OCI-LY7 (cell line): ENCODE data around the gene LRRC40. TPM values are rescaled to one million over a fixed set of nuclear protein-coding genes. Genes with fewer than 3 reads are reported as not detected.
A peak's percentile ranks its signal among the peaks of the same experiment; 100 is the strongest.

ENCODE experiments used
- BruUV-seq: library from RNA; stranded (reverse); fragments of 400-500 nt; replicated peaks from 2 replicates; lab custom pipeline; 2021; lab: Mats Ljungman, UMichigan
- CTCF ChIA-PET: fragments of 300-600 bp; sonication (Branson Sonifier 250); formaldehyde crosslinking; loops from one replicate; lab custom pipeline; 2022; ENCODE audit warnings: antibody characterized with exemption; ENCODE audit not compliant: unreplicated experiment; lab: Charles Lee
- POLR2A ChIA-PET: fragments of 300-600 bp; sonication (Branson Sonifier 250); formaldehyde crosslinking; loops from one replicate; lab custom pipeline; 2022; ENCODE audit warnings: antibody characterized with exemption; lab: Charles Lee
- DNase-seq: peaks from one replicate; pipeline ENCODE4 v3.0.0-alpha.2; 2015; ENCODE audit warnings: low spot score
- H2AFZ ChIP-seq: fragments of 200-600 bp; sonication (generic), shearing (Covaris generic); 2 replicates; pipeline ENCODE4 v1.6.1; 2014; ENCODE audit warnings: mild to moderate bottlenecking, antibody characterized with exemption, low read length, moderate library complexity
- H3K27ac ChIP-seq: fragments of 200-600 bp; sonication (generic); 2 replicates; pipeline ENCODE4 v1.5.1; 2014; ENCODE audit warnings: mixed run types, low read depth, mild to moderate bottlenecking, moderate library complexity, low read length, inconsistent platforms; ENCODE audit not compliant: poor library complexity, severe bottlenecking
- H3K36me3 ChIP-seq: fragments of 200-600 bp; sonication (generic); 2 replicates; pipeline ENCODE4 v1.6.1; 2014; ENCODE audit warnings: mild to moderate bottlenecking, antibody characterized with exemption, low read length, moderate library complexity, mixed read lengths; ENCODE audit not compliant: insufficient read depth
- H3K4me1 ChIP-seq: fragments of 200-600 bp; sonication (generic); 2 replicates; pipeline ENCODE4 v1.5.1; 2014; ENCODE audit warnings: mild to moderate bottlenecking, low read length; ENCODE audit not compliant: insufficient read depth, poor library complexity, severe bottlenecking
- H3K4me2 ChIP-seq: fragments of 200-600 bp; sonication (generic); 2 replicates; pipeline ENCODE4 v1.6.1; 2014; ENCODE audit warnings: mild to moderate bottlenecking, low read length
- H3K4me3 ChIP-seq: fragments of 200-600 bp; sonication (generic); 2 replicates; pipeline ENCODE4 v1.5.1; 2014; ENCODE audit warnings: mild to moderate bottlenecking, low read depth, low read length; ENCODE audit not compliant: poor library complexity, severe bottlenecking
- H3K79me2 ChIP-seq: fragments of 200-600 bp; sonication (generic); 2 replicates; pipeline ENCODE4 v1.6.1; 2016; ENCODE audit warnings: low read depth, mild to moderate bottlenecking, low read length, moderate library complexity, mixed read lengths; ENCODE audit not compliant: insufficient read depth
- H3K9me2 ChIP-seq: fragments of 200-600 bp; sonication (generic); 2 replicates; pipeline ENCODE4 v1.6.1; 2016; ENCODE audit warnings: mild to moderate bottlenecking, low read length, mixed read lengths; ENCODE audit not compliant: insufficient read depth
- H3K9me3 ChIP-seq: fragments of 200-600 bp; sonication (generic); 2 replicates; pipeline ENCODE4 v1.6.1; 2014; ENCODE audit warnings: mild to moderate bottlenecking, mixed run types, low read length, mixed read lengths
- H4K20me1 ChIP-seq: fragments of 200-600 bp; sonication (generic); 2 replicates; pipeline ENCODE4 v1.6.1; 2014; ENCODE audit warnings: mild to moderate bottlenecking, antibody characterized with exemption, low read length, moderate library complexity, mixed read lengths; ENCODE audit not compliant: insufficient read depth
- EZH2phosphoT487 ChIP-seq: fragments of 200-600 bp; sonication (generic); IDR thresholded peaks from 2 replicates; pipeline ENCODE4 v1.6.1; 2018; ENCODE audit warnings: low read depth, borderline replicate concordance, mild to moderate bottlenecking, mixed run types, antibody characterized with exemption, low read length, moderate library complexity, mixed read lengths
- intact Hi-C: fragments of 100-400 bp; cut with micrococcal nuclease; formaldehyde crosslinking; loops from one replicate; pipeline ENCODE4 v1.10.0; 2022; ENCODE audit not compliant: unreplicated experiment
- total RNA-seq, 2 experiments: library from RNA; depleted of rRNA in 1 of 2; stranded (reverse); fragments of >200 nt in 1 of 2; shearing (Covaris generic) in 1 of 2; gene quantifications; 2 replicates each; pipeline ENCODE4 v1.2.3, GENCODE V29; 2014 to 2022
- TF ChIP-seq, protein P1 (sequence below): fragments of 200-600 bp; sonication (generic); conservative IDR thresholded peaks from 2 replicates; pipeline ENCODE4 v1.5.1; 2014; ENCODE audit warnings: mild to moderate bottlenecking, antibody characterized with exemption, low read length, moderate library complexity, mixed read lengths

LRRC40 gene
- total RNA-seq, 2 experiments from 2014 or later = 20.3 to 22.0 TPM

- H3K9me2 ChIP-seq = no peaks in the 10 kb centered on the region
- DNase-seq = no peak
- no peaks in the 10 kb centered on the region for H3K9me3 ChIP-seq
- H2AFZ ChIP-seq = peak overlapping the region; percentile 87; the same call in 1 of the 2 replicates
- H3K27ac ChIP-seq = peak overlapping the region; percentile 92
- ChIA-PET CTCF (interaction anchor here (1.0 kb wide), 2 partner anchors 15 to 190 kb away, joined by 3 read pairs; partner anchors contain the start of gene CTH), POLR2A (interaction anchor here (0.7 to 5.1 kb wide), 12 partner anchors 8 to 190 kb away, joined by 3 to 92 read pairs (median 3); partner anchors contain the start of genes CTH and LRRC40)
- peaks cover 24% of the 10 kb centered on the region for H4K20me1 ChIP-seq
- H3K4me3 ChIP-seq = peak overlapping the region; percentile 90
- H3K36me3 ChIP-seq = peaks cover 66% of the 10 kb centered on the region
- TF ChIP-seq EZH2phosphoT487 = no peak
- TF ChIP-seq, protein P1, sequence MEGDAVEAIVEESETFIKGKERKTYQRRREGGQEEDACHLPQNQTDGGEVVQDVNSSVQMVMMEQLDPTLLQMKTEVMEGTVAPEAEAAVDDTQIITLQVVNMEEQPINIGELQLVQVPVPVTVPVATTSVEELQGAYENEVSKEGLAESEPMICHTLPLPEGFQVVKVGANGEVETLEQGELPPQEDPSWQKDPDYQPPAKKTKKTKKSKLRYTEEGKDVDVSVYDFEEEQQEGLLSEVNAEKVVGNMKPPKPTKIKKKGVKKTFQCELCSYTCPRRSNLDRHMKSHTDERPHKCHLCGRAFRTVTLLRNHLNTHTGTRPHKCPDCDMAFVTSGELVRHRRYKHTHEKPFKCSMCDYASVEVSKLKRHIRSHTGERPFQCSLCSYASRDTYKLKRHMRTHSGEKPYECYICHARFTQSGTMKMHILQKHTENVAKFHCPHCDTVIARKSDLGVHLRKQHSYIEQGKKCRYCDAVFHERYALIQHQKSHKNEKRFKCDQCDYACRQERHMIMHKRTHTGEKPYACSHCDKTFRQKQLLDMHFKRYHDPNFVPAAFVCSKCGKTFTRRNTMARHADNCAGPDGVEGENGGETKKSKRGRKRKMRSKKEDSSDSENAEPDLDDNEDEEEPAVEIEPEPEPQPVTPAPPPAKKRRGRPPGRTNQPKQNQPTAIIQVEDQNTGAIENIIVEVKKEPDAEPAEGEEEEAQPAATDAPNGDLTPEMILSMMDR = no peak
- peaks cover 49% of the 10 kb centered on the region for H3K4me1 ChIP-seq
- TSS peak; percentile 95 for BruUV-seq
- peaks cover 96% of the 10 kb centered on the region for H3K79me2 ChIP-seq
- intact Hi-C loops = loop anchor here (1.0 kb wide), 2 partner anchors 15 to 134 kb away; partner anchors contain the start of genes ANKRD13C and LRRC40
- peak overlapping the region; percentile 82 for H3K4me2 ChIP-seq
Observed at GRCh38 chr1:70220517-70221237, 15.3 kb upstream of the LRRC40 start.

DNA sequence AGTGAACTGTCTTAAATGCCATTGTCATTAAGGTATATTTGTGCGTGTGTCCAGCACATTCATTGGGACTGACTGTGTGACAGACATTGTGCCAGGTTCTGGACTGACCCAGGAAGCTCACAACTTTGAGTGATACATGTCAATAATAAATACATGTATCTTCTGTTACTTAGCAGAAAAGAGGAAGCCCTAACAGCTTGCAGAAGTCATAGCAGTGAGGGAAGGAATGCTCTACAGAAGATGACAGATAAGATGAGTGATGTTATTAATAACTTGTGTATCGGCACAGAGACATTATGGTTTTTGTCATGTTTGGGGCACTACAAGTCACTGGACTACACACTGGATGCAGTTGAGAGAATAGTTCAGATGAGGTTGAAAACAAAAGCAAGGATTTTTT, 14.6 kb upstream of the LRRC40 start:
- no peaks in the 10 kb centered on the region for H3K9me2 ChIP-seq
- no peak overlapping the region for H2AFZ ChIP-seq
- peaks cover 48% of the 10 kb centered on the region for H3K4me1 ChIP-seq
- ChIA-PET CTCF (interaction anchor here (1.0 kb wide), 2 partner anchors 14 to 191 kb away, joined by 3 read pairs; partner anchors contain the start of gene CTH), POLR2A (interaction anchor here (1.0 to 5.1 kb wide), 4 partner anchors 9 to 133 kb away, joined by 3 to 92 read pairs (median 4); partner anchors contain the start of gene LRRC40)
- peaks cover 20% of the 10 kb centered on the region for H4K20me1 ChIP-seq
- peaks cover 66% of the 10 kb centered on the region for H3K36me3 ChIP-seq
- no peaks in the 10 kb centered on the region for H3K9me3 ChIP-seq
- H3K27ac ChIP-seq = peak overlapping the region; percentile 92
- TF ChIP-seq, protein P1 = no peak
- no peak for TF ChIP-seq EZH2phosphoT487
- peaks cover 96% of the 10 kb centered on the region for H3K79me2 ChIP-seq
- intact Hi-C loops = no loop called here
- H3K4me2 ChIP-seq = peak overlapping the region; percentile 82
- no TSS peak for BruUV-seq
- H3K4me3 ChIP-seq = peak overlapping the region; percentile 90
- peak; percentile 37 for DNase-seq
